Fibroblast of villous mesenchyme (primary cell): Measurements from ENCODE around the gene POLDIP2. TPM values are rescaled to one million over a fixed set of nuclear protein-coding genes. Genes with fewer than 3 reads are reported as not detected.
"Not testable (repeated sequence)": the region's sequence is repeated elsewhere in the genome, so short reads cannot be mapped to it uniquely, and the experiment has no call there.

Experiments used
- DNase-seq: peaks from one replicate; pipeline ENCODE4 v3.0.0-alpha.2; 2010; ENCODE audit warnings: low read depth
- H3K4me3 ChIP-seq: 2 replicates; pipeline ENCODE4 v1.5.1; 2011; ENCODE audit warnings: low read depth, mild to moderate bottlenecking, low read length
- total RNA-seq: library from RNA; depleted of rRNA; stranded (reverse); fragments of >200 nt; gene quantifications from 2 replicates; pipeline ENCODE4 v1.2.3, GENCODE V29; 2012
- TF ChIP-seq, protein P1 (sequence below): IDR thresholded peaks from 2 replicates; pipeline ENCODE4 v1.5.1; 2012; ENCODE audit warnings: low read depth, mild to moderate bottlenecking, low read length; ENCODE audit not compliant: insufficient read depth

The POLDIP2 gene
- total RNA-seq, 1 donor = 85.5 TPM

DNA sequence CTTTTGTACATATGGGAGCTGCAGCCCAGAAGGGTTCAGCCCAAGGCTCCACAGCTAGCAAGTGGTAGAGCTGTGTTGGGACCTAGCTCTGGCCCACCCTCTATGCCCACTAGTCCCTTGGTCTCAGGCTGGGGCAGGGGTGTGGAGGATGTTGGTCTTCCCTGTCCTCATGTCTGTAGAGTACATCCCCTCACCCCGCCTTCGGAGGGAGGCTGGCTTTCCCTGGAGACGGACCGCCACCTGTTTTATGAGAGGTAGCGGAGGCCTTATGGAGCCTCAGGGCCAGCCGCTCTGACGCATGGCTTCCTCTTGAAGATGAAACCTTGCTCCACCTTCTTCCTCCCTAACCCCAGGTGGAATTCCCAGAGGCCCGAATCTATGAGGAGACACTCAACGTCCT lies 13.3 kb downstream of the POLDIP2 start:
- DNase-seq = no peak
- no peak overlapping the region for H3K4me3 ChIP-seq
- TF ChIP-seq, protein P1, sequence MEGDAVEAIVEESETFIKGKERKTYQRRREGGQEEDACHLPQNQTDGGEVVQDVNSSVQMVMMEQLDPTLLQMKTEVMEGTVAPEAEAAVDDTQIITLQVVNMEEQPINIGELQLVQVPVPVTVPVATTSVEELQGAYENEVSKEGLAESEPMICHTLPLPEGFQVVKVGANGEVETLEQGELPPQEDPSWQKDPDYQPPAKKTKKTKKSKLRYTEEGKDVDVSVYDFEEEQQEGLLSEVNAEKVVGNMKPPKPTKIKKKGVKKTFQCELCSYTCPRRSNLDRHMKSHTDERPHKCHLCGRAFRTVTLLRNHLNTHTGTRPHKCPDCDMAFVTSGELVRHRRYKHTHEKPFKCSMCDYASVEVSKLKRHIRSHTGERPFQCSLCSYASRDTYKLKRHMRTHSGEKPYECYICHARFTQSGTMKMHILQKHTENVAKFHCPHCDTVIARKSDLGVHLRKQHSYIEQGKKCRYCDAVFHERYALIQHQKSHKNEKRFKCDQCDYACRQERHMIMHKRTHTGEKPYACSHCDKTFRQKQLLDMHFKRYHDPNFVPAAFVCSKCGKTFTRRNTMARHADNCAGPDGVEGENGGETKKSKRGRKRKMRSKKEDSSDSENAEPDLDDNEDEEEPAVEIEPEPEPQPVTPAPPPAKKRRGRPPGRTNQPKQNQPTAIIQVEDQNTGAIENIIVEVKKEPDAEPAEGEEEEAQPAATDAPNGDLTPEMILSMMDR = no peak

- TF ChIP-seq, protein P1 = no peak
- H3K4me3 ChIP-seq = no peak overlapping the region
- no peak for DNase-seq
Observed at GRCh38 chr17:28343491-28343932, 13.8 kb downstream of the POLDIP2 start.

GRCh38 chr17:28342313-28342712 lies 15.0 kb downstream of the POLDIP2 start:
- no peak for DNase-seq
- TF ChIP-seq, protein P1 = no peak
- H3K4me3 ChIP-seq = no peak overlapping the region

GRCh38 chr17:28341516-28341915 lies 15.8 kb downstream of the POLDIP2 start:
- no peak for DNase-seq
- TF ChIP-seq, protein P1 = no peak
- H3K4me3 ChIP-seq = no peak overlapping the region

DNA sequence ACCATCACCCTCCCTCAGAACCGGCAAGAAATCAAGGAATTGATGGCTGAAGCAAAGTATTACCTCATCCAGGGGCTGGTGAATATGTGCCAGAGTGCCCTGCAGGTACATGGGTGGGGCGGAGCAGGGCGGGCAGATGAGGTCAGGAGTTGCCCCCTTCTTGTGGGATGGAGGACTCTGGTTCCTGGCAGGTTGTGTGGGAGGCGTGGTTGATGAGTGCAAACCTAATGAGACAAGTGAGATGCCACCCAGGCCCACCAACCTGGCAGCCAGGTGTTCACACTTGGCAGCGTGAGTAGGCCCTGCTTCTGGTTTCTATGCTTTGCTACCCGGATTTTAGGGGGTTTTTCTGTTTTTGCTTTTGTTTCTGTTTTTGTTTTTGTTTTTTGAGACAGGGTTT lies 17.0 kb downstream of the POLDIP2 start:
- no peak overlapping the region for H3K4me3 ChIP-seq
- TF ChIP-seq, protein P1 = no peak
- DNase-seq = no peak

GRCh38 chr17:28339431-28339830 lies 17.9 kb downstream of the POLDIP2 start:
- TF ChIP-seq, protein P1 = no peak
- no peak for DNase-seq
- H3K4me3 ChIP-seq = no peak overlapping the region

DNA sequence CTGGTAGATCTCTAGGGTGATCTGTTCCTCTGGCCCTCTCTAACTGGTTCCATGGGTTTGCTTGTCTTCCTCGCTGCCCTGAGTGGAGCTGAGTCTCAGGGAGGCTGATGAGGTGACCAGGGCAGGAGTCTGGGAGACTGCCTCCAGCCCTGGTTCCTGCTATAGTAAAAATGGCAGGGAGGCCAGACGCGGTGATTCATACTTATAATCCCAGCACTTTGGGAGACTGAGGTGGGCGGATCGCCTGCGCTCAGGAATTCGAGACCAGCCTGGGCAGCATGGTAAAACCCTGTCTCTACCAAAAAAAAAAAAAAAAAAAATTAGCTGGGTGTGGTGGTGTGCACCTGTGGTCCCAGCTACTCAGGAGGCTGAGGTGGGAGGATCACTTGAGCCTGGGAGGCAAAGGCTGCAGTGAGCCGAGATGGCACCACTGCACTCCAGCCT lies 18.5 kb downstream of the POLDIP2 start:
- H3K4me3 ChIP-seq, DNase-seq: not testable (repeated sequence)
